KMS-11 (cell line): ENCODE data around the gene FBXL7.

ENCODE experiments used
- H2AFZ ChIP-seq: fragments of 200-600 bp; sonication (generic); 2 replicates; pipeline ENCODE4 v1.6.1; 2016; ENCODE audit warnings: antibody characterized with exemption, mixed run types, low read depth
- H3K27ac ChIP-seq: fragments of 200-600 bp; sonication (generic); 2 replicates; pipeline ENCODE4 v1.6.1; 2016; ENCODE audit warnings: mild to moderate bottlenecking, mixed run types
- H3K27me3 ChIP-seq: fragments of 200-600 bp; sonication (generic); 2 replicates; pipeline ENCODE4 v1.6.1; 2017; ENCODE audit warnings: mild to moderate bottlenecking, low read depth, mixed run types, moderate library complexity; ENCODE audit not compliant: insufficient read depth
- H3K36me3 ChIP-seq: fragments of 200-600 bp; sonication (generic); 2 replicates; pipeline ENCODE4 v1.6.1; 2017; ENCODE audit warnings: mild to moderate bottlenecking, mixed run types; ENCODE audit not compliant: insufficient read depth
- H3K4me1 ChIP-seq: fragments of 200-600 bp; sonication (generic); 2 replicates; pipeline ENCODE4 v1.6.1; 2016; ENCODE audit warnings: mild to moderate bottlenecking, low read depth, mixed run types; ENCODE audit not compliant: poor library complexity, severe bottlenecking
- H3K4me2 ChIP-seq: fragments of 200-600 bp; sonication (generic); 2 replicates; pipeline ENCODE4 v1.7.0; 2016; ENCODE audit warnings: mild to moderate bottlenecking, mixed run types
- H3K4me3 ChIP-seq: fragments of 200-600 bp; sonication (generic); IDR thresholded peaks from 2 replicates; pipeline ENCODE4 v1.6.1; 2017; ENCODE audit warnings: low read depth, low read length, mixed read lengths; ENCODE audit not compliant: insufficient read depth
- H3K79me2 ChIP-seq: fragments of 200-600 bp; sonication (generic); 2 replicates; pipeline ENCODE4 v1.6.1; 2016; ENCODE audit warnings: low read depth, mixed run types; ENCODE audit not compliant: insufficient read depth
- H3K9ac ChIP-seq: fragments of 200-600 bp; sonication (generic); 2 replicates; pipeline ENCODE4 v1.6.1; 2016; ENCODE audit warnings: mild to moderate bottlenecking, mixed run types
- H4K20me1 ChIP-seq: fragments of 200-600 bp; sonication (generic); 2 replicates; pipeline ENCODE4 v1.6.1; 2016; ENCODE audit warnings: mild to moderate bottlenecking, mixed run types; ENCODE audit not compliant: insufficient read depth
- TF ChIP-seq, protein P1 (sequence below): fragments of 200-600 bp; sonication (generic); conservative IDR thresholded peaks from 2 replicates; pipeline ENCODE4 v1.6.1; 2017; ENCODE audit warnings: low read depth, mild to moderate bottlenecking, antibody characterized with exemption, low read length, moderate library complexity, mixed read lengths

FBXL7 gene

DNA sequence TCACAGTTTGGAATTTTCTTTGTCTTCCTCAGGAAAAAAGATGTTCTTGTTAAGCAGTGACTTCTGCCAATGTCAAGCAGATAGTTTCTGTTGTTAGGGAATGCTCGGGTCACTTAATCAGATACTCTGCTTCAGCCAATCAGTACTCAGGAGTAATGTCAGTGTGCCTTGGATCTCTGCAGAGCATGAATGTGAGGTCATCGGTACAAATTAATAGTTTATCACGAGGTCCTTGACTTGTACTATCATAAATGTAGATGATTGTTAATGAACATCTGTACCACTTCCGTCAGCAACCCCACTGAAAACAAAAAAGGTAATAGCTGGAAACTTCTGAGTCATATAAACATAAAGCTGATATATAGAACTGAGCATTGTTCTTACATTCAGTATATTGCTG is 73.6 kb downstream of the FBXL7 start:
- Histone ChIP-seq H4K20me1 (no peaks in the 10 kb centered on the region), H3K36me3 (no peaks in the 10 kb centered on the region; the same call in 1 of the 2 replicates), H3K4me1 (no peaks in the 10 kb centered on the region), H3K4me3 (no peak overlapping the region), H3K27ac (no peak overlapping the region), H3K9ac (no peak overlapping the region), H3K79me2 (peaks cover 12% of the 10 kb centered on the region; the same call in 1 of the 2 replicates), H3K4me2 (no peak overlapping the region), H3K27me3 (no peaks in the 10 kb centered on the region), H2AFZ (no peak overlapping the region)
- TF ChIP-seq, protein P1, sequence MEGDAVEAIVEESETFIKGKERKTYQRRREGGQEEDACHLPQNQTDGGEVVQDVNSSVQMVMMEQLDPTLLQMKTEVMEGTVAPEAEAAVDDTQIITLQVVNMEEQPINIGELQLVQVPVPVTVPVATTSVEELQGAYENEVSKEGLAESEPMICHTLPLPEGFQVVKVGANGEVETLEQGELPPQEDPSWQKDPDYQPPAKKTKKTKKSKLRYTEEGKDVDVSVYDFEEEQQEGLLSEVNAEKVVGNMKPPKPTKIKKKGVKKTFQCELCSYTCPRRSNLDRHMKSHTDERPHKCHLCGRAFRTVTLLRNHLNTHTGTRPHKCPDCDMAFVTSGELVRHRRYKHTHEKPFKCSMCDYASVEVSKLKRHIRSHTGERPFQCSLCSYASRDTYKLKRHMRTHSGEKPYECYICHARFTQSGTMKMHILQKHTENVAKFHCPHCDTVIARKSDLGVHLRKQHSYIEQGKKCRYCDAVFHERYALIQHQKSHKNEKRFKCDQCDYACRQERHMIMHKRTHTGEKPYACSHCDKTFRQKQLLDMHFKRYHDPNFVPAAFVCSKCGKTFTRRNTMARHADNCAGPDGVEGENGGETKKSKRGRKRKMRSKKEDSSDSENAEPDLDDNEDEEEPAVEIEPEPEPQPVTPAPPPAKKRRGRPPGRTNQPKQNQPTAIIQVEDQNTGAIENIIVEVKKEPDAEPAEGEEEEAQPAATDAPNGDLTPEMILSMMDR, result no peak

DNA sequence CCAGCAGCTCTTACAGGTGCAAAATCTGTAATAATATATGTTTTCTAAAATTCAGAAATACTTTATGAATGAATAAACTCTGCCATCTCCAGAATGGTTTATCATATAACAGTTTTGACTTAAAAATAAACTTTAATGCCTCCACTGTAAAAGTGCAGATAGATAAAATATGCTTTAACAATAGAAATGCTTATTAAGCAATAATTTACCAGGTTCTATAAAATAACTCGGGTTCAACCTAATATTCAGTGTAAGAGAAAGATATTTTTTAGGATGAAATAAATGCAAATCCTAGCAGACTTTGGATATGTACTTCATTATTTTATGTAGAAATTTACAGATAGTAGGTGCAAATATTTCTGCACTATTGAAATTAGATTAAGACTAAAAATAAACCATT is 74.1 kb downstream of the FBXL7 start:
- no peaks in the 10 kb centered on the region; the same call in 1 of the 2 replicates for H3K36me3 ChIP-seq
- TF ChIP-seq, protein P1, result no peak
- no peaks in the 10 kb centered on the region for H3K4me1 ChIP-seq
- no peaks in the 10 kb centered on the region for H3K27me3 ChIP-seq
- no peak overlapping the region for H3K27ac ChIP-seq
- no peak overlapping the region for H3K4me2 ChIP-seq
- no peak overlapping the region for H3K4me3 ChIP-seq
- H3K9ac ChIP-seq, result no peak overlapping the region
- no peaks in the 10 kb centered on the region for H4K20me1 ChIP-seq
- H3K79me2 ChIP-seq, result peaks cover 17% of the 10 kb centered on the region; the same call in 1 of the 2 replicates
- H2AFZ ChIP-seq, result no peak overlapping the region

DNA sequence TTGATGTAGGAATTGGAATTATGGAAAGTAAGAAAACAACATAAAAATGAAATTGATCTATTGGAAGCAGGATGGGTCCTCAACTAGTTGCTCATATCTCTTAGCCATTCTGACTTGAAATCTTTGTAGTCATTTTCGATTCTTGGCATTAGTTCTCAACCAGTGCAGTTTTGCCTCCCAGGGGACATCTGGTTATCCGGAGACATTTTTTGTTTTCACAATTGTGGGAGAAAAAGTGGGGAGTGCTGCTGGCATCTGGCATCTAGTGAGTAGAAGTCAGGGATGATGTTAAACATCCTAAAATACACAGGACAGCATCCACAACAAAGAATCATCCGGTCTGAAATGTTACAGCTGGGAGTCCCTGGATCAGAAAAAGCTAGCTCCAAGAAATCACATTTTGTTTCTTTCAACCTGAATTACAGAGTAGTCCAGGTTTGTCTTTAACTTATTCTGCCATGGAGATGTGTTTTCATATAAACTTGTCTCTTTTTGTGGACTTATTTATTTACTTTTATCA is 74.9 kb downstream of the FBXL7 start:
- no peaks in the 10 kb centered on the region; the same call in 1 of the 2 replicates for H3K36me3 ChIP-seq
- no peak overlapping the region for H3K9ac ChIP-seq
- no peak overlapping the region for H2AFZ ChIP-seq
- H3K27me3 ChIP-seq, result no peaks in the 10 kb centered on the region
- H4K20me1 ChIP-seq, result no peaks in the 10 kb centered on the region
- no peak overlapping the region for H3K27ac ChIP-seq
- peaks cover 19% of the 10 kb centered on the region; the same call in 1 of the 2 replicates for H3K79me2 ChIP-seq
- H3K4me1 ChIP-seq, result no peaks in the 10 kb centered on the region
- H3K4me3 ChIP-seq, result no peak overlapping the region
- TF ChIP-seq, protein P1, result no peak
- no peak overlapping the region for H3K4me2 ChIP-seq

DNA sequence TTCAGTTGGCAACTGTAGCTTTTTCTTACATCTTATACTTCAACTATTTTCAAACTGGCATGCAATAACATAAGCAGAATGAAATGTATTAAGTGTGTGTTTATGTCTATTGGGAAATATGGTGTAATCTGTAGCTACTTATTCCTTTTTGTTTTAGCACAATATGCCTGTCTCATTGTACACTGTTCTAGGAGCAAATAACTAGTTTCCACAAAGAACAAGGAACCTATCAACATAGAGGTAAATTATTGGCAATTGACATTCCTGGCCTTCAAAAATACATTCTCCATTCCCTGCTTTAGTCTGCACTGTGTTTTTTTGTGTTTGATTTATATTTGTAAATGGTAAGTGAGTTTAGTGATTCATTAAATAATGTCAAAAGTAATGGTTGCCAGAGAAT is 75.7 kb downstream of the FBXL7 start:
- H3K27ac ChIP-seq, result no peak overlapping the region
- H3K4me1 ChIP-seq, result no peaks in the 10 kb centered on the region
- peaks cover 19% of the 10 kb centered on the region; the same call in 1 of the 2 replicates for H3K79me2 ChIP-seq
- H3K9ac ChIP-seq, result no peak overlapping the region
- H3K4me3 ChIP-seq, result no peak overlapping the region
- no peaks in the 10 kb centered on the region for H4K20me1 ChIP-seq
- no peak overlapping the region for H3K4me2 ChIP-seq
- TF ChIP-seq, protein P1, result no peak
- no peak overlapping the region for H2AFZ ChIP-seq
- no peaks in the 10 kb centered on the region; the same call in 1 of the 2 replicates for H3K36me3 ChIP-seq
- H3K27me3 ChIP-seq, result no peaks in the 10 kb centered on the region
